ENCODE results near the gene ADAM23. TPM values are rescaled to one million over a fixed set of nuclear protein-coding genes. Genes with fewer than 3 reads are reported as not detected.

ADAM23 gene
- polyA plus RNA-seq, 1 of the 3 experiments (the other 2 are of a cell fraction), result 3.7 TPM

DNA sequence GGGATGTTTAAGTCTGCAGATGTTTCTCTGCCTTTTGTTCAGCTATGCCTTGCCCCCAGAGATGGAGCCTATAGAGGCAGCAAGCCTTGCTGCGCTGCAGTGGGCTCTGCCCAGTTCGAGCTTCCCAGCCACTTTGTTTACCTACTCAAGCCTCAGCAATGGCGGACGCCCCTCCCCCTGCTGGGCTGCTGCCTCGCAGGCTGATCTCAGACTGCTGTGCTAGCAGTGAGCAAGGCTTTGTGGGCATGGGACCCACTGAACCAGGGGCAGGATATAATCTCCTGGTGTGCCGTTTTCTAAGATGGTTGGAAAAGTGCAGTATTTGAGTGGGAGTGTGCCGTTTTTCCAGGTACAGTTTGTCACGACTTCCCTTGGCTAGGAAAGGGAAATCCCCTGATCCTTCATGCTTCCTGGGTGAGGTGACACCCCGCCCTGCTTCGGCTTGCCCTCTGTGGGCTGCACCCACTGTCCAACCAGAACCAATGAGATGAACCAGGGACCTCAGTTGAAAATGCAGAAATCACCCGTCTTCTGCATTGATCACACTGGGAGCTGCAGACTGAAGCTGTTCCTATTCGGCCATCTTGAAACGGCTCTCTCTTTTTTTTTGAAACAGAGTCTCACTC, 27.6 kb upstream of the ADAM23 start:
- no peak overlapping the region for H3K27ac ChIP-seq (ENCODE audit: low read depth in 2 of 2, low read length in 1 of 2)
- H3K9me2 ChIP-seq, result no peaks in the 10 kb centered on the region
- DNase-seq, result no peak
- H3K27me3 ChIP-seq (ENCODE audit: insufficient read depth), result no peaks in the 10 kb centered on the region
- TF ChIP-seq FOXJ3 (CRISPR knock-in tag; IDR thresholded peaks at IDR 0.05) (no peak), EP300 (IDR thresholded peaks at IDR 0.05; ENCODE audit: borderline replicate concordance in 1 of 2, low read depth in 1 of 2, low read length in 1 of 2) (no peak), TEAD4 (IDR thresholded peaks at IDR 0.05; ENCODE audit: borderline replicate concordance, insufficient read depth) (no peak), NFIC (IDR thresholded peaks at IDR 0.05; ENCODE audit: borderline replicate concordance) (no peak), FOSL2 (IDR thresholded peaks at IDR 0.05; ENCODE audit: borderline replicate concordance, low read depth) (no peak), SMC3 (IDR thresholded peaks at IDR 0.05; ENCODE audit: low read depth, low read length) (no peak), RXRA (IDR thresholded peaks at IDR 0.05; ENCODE audit: borderline replicate concordance, low read depth) (no peak), POLR2AphosphoS5 (IDR thresholded peaks at IDR 0.05; ENCODE audit: low read depth, low read length) (no peak), MEF2A (IDR thresholded peaks at IDR 0.05; ENCODE audit: borderline replicate concordance, low read depth) (no peak)
- TF ChIP-seq, protein P1, sequence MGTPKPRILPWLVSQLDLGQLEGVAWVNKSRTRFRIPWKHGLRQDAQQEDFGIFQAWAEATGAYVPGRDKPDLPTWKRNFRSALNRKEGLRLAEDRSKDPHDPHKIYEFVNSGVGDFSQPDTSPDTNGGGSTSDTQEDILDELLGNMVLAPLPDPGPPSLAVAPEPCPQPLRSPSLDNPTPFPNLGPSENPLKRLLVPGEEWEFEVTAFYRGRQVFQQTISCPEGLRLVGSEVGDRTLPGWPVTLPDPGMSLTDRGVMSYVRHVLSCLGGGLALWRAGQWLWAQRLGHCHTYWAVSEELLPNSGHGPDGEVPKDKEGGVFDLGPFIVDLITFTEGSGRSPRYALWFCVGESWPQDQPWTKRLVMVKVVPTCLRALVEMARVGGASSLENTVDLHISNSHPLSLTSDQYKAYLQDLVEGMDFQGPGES (IDR thresholded peaks at IDR 0.05; ENCODE audit: low read depth, low read length), result no peak
- TF ChIP-seq, protein P2, sequence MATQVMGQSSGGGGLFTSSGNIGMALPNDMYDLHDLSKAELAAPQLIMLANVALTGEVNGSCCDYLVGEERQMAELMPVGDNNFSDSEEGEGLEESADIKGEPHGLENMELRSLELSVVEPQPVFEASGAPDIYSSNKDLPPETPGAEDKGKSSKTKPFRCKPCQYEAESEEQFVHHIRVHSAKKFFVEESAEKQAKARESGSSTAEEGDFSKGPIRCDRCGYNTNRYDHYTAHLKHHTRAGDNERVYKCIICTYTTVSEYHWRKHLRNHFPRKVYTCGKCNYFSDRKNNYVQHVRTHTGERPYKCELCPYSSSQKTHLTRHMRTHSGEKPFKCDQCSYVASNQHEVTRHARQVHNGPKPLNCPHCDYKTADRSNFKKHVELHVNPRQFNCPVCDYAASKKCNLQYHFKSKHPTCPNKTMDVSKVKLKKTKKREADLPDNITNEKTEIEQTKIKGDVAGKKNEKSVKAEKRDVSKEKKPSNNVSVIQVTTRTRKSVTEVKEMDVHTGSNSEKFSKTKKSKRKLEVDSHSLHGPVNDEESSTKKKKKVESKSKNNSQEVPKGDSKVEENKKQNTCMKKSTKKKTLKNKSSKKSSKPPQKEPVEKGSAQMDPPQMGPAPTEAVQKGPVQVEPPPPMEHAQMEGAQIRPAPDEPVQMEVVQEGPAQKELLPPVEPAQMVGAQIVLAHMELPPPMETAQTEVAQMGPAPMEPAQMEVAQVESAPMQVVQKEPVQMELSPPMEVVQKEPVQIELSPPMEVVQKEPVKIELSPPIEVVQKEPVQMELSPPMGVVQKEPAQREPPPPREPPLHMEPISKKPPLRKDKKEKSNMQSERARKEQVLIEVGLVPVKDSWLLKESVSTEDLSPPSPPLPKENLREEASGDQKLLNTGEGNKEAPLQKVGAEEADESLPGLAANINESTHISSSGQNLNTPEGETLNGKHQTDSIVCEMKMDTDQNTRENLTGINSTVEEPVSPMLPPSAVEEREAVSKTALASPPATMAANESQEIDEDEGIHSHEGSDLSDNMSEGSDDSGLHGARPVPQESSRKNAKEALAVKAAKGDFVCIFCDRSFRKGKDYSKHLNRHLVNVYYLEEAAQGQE (IDR thresholded peaks at IDR 0.05; ENCODE audit: low read depth, low read length), result no peak
- TF ChIP-seq, protein P3, sequence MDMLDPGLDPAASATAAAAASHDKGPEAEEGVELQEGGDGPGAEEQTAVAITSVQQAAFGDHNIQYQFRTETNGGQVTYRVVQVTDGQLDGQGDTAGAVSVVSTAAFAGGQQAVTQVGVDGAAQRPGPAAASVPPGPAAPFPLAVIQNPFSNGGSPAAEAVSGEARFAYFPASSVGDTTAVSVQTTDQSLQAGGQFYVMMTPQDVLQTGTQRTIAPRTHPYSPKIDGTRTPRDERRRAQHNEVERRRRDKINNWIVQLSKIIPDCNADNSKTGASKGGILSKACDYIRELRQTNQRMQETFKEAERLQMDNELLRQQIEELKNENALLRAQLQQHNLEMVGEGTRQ (IDR thresholded peaks at IDR 0.05; ENCODE audit: borderline replicate concordance, low read depth, low read length), result no peak
- H3K9me3 ChIP-seq, result no peaks in the 10 kb centered on the region
- no peaks in the 10 kb centered on the region for H3K79me2 ChIP-seq (ENCODE audit: insufficient read depth)
- no peak overlapping the region for H3K4me2 ChIP-seq
- no peaks in the 10 kb centered on the region for H3K36me3 ChIP-seq (replicated peaks in 1 of 2; ENCODE audit: control insufficient read depth in 1 of 2, insufficient read depth in 2 of 2, low read length in 1 of 2)
- H3K4me3 ChIP-seq (ENCODE audit: low read depth in 2 of 2, low read length in 1 of 2), result no peak overlapping the region
- H4K20me1 ChIP-seq (ENCODE audit: insufficient read depth), result no peaks in the 10 kb centered on the region
- H3K4me1 ChIP-seq (ENCODE audit: control insufficient read depth in 1 of 2, insufficient read depth in 2 of 2, low read depth in 1 of 2, low read length in 1 of 2), result no peaks in the 10 kb centered on the region
- ChIA-PET POLR2A (no interaction called here), CTCF (no interaction called here)
- no peak overlapping the region for H2AFZ ChIP-seq (ENCODE audit: low read depth)
- no peaks in the 10 kb centered on the region for H3F3A ChIP-seq (replicated peaks; ENCODE audit: insufficient read depth)
- WGBS (ENCODE audit: low lambda C conversion rate), result 50% methylated on average over 12 of the region's 13 CpGs
- no peak overlapping the region for H3K9ac ChIP-seq

All from SK-N-SH (cell line).